HG03097 (cell line): Measurements from ENCODE around the gene CARS2.
"Not testable (repeated sequence)": the region's sequence is repeated elsewhere in the genome, so short reads cannot be mapped to it uniquely, and the experiment has no call there.

Experiments used
- ATAC-seq: cut with Tn5 transposase; IDR thresholded peaks from one replicate; pipeline ENCODE4 v1.9.1; 2021; ENCODE audit not compliant: unreplicated experiment, low FRiP score

Gene CARS2

GRCh38 chr13:110639935-110640334 is 66.0 kb downstream of the CARS2 start:
- ATAC-seq: no peak

DNA sequence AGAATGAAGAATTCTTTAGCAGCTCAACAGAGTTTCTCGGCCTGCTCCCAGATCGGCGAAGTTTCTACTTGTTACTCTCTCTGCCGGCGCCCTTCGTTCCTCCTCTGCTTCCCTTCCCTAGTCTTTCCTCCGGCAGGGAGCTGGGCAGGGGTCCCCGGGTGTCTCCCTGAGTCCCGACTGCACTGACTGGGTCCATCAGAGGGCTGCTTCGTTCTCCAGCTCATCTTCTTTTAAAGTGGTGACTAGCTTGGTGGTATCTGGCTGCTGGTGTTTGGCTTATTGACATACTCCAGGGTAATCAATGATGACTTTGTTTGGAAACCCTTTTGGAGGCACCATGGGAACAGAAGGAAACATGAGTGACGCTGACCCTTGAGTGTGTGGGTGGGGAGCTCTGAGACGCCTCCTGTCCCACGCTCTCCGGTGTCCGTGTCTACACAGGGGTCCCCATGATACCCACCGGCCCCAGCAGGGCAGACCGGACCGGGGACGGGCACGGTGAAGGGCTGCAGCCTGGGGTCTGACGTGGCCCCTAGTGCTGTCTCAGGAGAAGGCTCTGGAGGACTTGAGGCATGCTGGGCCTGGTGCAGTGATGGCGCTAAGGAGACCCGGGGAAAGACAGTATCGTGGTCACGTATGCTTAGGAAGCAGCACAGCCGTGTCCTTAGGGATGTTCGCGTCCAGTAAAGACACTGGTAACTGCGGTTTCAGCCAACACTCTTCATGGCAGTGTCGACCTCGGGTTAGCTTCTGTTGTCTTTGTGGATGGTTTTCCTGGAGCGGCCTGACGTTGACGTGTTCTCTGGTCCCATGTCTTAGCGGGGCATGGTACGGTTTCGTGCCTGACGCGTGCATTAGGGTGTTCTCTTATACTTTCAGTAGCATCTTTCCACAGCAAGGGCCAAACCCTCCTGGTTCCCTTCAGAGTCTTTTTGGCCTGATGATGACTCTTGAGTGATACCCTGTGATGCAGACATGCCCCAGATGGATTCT is 66.8 kb downstream of the CARS2 start:
- no peak for ATAC-seq

- no peak for ATAC-seq
Observed at GRCh38 chr13:110638257-110638656, 67.7 kb downstream of the CARS2 start.

DNA sequence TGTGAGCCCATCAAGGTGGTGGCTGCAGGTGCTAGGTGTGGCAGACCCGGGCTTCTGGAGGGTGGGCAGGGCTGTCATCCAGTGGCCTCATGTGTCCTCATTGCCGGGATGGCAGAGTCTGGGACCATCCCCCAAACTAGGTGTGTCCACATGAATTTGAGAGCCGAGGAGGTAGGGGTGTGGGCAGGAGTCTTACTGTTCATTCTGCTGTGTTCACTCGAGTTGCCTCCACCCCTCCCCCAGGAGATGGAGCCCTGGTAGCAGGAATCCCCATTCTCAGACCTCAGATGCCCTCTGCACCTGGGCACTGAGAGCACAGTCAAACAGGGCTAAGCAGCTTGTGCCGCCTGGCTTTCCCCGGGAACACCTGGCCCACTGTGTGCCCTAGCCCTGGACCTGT is 68.2 kb downstream of the CARS2 start:
- no peak for ATAC-seq

DNA sequence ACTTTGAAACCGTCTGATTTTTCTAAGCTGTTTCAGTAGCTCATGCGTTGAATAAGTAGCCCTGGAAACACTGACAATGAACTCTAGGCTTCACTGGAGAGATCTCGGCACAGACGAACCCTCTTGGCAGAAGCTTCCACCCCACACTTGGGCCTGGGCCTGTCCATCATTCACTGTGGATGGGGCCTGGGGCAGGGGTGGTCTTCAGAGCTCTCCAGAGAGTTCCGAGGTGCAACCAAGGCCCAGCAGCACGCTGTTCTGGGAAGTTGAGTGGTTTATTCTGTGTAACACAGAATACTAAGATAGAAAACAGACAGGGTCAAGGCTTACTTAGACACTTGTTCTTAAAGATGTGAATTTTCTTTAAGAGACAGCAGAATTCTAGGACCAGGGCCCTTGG is 68.6 kb downstream of the CARS2 start:
- no peak for ATAC-seq

DNA sequence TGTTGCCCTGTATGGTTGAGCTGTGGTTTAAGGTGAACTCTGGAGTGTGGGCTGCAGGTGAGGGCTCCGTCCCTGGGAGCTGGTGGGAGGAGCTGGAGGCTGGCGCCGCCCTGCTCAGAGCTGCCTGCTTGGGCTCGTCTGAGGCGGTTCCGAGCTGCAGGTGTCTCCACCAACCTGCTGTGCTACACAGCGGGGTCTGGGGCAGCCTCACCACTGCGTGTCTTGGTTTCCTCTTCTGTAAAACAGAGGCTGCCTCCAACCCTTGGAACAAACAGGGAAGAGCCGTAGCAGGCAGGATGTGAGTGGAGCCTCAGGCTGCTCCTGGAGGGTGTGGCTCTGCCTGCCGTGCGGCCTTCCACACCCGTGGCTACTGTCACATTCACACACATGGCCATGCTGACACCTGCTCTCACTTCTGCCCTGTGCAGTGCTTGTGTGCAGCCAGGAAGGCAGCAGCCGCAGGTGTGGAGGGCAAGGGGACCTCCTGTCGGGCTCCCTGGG is 69.2 kb downstream of the CARS2 start:
- ATAC-seq: no peak

GRCh38 chr13:110636053-110636475 is 69.9 kb downstream of the CARS2 start:
- no peak for ATAC-seq

DNA sequence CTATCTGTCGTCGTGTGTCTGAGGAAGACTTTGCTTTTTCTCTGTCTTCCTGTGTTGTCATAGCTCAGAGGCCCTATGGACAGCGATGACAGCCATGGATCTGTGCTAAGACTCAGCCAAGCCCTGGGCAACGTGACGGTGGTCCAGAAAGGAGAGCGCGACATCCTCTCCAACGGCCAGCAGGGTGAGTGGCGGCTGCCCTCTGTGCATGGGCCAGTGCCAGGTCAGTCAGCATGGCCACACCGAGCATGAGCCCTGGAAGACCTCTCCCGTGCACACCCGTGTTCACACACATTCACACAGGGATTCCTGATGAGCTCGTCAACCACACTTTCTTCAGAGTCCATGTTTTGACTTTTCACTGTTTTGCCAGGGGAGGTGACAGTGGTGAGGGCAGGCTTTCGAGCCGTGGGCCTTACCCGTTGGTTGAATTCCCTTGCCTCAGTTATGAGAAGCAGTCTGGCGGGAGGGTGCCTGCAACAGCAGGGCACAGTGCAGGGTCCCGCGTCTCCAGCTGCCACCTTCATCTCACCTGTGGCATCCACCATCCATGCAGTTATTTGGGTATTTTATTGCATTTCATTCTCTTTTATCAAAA is 70.4 kb downstream of the CARS2 start:
- ATAC-seq: no peak

- no peak for ATAC-seq
Observed at GRCh38 chr13:110634558-110634957, 71.4 kb downstream of the CARS2 start.

DNA sequence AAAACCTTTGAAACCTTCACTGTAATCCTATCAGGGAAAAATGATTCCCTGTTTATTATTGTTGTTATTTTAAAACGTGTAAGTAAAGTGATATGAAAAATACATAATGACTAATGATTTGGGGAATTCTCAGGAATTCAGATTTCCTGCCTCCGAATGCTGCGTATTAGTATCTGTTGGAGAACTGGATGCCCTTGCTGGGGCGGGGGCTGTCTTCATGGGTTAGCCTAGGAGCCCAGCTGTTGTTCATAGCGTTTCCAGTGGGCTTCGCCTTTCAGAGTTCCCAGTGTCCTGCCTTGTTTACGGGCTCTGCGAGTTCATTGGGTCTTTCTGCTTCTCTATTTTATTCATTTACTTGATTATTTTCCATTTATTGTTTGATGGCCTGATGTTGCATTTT is 72.1 kb downstream of the CARS2 start:
- no peak for ATAC-seq

GRCh38 chr13:110632255-110632654 is 73.7 kb downstream of the CARS2 start:
- ATAC-seq: not testable (repeated sequence)

DNA sequence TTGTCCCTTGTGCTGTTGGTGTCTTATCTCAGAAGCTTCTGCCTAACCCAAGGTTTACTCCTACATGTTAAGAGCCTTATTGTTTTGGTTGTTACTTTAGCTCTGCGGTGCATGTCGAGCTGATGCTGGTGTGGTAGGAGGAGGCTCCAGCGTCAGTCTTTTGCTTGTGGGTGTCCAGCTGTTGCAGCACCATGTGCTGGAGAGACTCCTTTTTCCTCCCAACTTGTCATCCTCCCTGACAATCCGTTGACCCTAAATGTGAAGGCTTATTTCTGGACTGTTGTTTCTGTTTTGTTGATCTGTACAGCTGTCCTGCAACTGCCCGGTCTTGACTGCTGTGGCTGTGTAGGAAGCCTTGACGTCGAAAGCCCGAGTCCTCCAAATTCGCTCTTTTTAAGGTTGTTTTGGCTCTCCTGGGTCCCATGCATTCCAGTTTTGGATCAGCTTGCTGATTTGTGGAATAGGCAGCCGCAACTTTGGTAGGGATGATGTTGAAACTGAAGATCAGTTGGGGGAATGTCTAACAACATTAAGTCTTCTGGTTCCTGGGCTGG is 75.3 kb downstream of the CARS2 start:
- ATAC-seq: no peak

- ATAC-seq: no peak
Observed at GRCh38 chr13:110629735-110630134, 76.2 kb downstream of the CARS2 start.

DNA sequence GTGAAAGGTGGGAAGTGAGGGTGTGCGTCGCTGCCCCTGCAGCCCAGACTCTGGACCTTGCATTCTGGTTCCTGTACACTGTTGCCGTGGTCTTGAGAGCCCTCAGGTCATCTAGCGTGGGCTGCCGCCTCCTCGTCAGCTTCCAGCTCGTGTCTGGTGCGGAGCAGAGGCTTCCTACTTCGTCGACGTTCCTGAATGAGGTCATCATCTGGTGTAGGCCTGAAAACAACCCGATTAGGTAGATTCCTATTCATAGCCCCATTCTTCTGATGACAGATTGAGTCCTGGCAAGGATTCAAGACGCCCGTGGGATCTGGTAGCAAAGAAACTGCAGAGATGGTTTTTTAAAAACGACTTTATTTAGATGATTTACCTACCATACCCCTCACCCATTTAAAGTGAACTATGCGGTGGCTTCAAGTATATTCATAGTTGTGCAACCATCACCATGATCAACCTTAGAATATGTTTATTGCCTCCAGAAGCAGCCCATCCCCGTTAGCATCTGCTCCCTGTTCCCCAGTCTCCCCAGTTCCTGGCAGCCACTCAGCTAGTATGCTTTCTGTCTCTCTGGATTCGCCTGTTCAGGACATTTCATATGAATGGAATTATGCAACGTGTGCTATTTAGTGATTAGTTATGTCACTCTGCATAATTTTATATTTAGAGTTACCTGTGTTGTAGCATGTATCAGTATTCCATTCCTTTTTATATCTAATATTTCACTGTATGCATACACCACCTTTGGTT is 76.8 kb downstream of the CARS2 start:
- ATAC-seq: no peak

DNA sequence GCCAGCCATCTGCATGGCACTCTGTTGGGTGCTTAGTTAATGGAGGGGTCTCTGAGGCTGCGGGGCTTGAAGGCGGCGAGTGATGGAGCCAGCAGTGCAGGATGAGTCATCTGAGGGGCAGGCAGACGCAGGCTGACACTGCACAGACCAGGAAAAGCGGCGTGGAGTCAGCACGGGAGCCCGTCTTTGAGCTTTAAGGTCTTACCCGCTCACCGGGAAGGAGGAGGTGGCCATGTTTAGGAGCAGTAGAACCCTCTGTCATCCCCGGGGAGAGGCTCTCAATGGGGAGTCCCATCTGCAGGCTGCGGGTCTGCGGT is 77.5 kb downstream of the CARS2 start:
- ATAC-seq: no peak

GRCh38 chr13:110627761-110628476 is 78.0 kb downstream of the CARS2 start:
- no peak for ATAC-seq

GRCh38 chr13:110627351-110627750 is 78.6 kb downstream of the CARS2 start:
- no peak for ATAC-seq

GRCh38 chr13:110626521-110626920 is 79.4 kb downstream of the CARS2 start:
- ATAC-seq: no peak

DNA sequence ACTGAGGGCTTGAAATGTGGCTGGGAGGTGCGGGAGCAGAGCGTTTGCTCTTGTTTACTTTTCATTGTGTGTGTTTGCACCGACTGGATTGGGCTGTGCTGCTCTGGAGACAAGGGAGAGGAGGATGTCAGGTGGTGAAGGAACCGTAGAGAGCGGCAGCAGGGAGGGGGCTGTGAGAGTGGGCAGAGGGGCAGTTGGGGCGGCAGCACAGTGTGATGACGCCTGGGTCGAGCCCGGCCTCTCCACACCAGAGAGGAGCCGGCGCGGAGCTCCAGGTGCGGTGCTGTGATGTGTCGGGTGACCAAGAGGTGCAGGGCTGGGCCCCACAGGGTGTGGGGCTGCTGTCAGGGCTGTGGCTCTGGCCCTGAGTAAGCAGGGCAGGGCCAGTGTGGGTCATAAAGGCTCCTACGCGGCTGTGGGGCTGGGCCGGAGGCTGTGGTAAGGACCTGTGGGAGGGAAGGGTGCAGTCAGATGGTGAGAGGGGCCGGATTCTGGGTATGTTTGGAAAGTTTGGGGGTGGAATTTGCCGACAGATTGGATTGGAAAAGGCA is 80.1 kb downstream of the CARS2 start:
- ATAC-seq: no peak
